Subcutaneous adipose tissue (tissue), 4 donors: ENCODE data around the gene TCIRG1. TPM values are rescaled to one million over a fixed set of nuclear protein-coding genes. Genes with fewer than 3 reads are reported as not detected.

ENCODE experiments used
- CTCF ChIP-seq: fragments of 450-650 bp; IDR thresholded peaks from one replicate; pipeline ENCODE4 v1.5.1; 2016; ENCODE audit warnings: low read depth, mild to moderate bottlenecking, control low read depth, antibody characterized with exemption, moderate library complexity
- total RNA-seq, 4 donors: library from RNA; depleted of rRNA; stranded (reverse); fragments of >200 nt; gene quantifications; one replicate each; pipeline ENCODE4 v1.1.0, GENCODE V29; 2016

Gene TCIRG1
- total RNA-seq, 4 donors from 2014 or later: 56.4 to 145 (median 118) TPM

DNA sequence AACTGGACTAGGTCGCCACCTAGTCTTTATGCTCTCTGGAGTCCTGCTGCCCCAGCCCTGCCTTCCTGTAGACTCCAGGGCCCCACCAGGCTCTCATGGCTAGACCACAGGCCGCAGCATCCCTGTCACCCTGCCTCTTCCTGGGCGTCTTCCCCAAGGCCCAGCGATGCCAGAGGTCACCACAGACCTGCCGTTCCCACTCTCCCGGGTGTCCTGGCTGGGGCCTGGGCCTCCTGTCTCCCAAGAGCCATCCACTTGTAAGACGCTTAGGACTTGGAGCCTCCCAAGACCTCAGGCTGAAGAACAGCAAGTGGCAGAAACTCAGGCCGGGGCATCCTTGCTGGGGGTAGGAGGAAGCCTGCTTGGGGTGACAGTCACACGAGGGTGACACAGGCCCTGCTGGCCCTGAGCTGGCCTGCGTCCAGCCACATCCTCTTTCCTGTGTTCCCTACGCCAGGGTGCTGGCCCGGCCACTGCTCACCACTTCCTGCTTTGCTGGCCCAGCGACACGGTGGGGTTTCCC is 2.0 kb upstream of the TCIRG1 start:
- no peak for TF ChIP-seq CTCF

- no peak for TF ChIP-seq CTCF
Measured at GRCh38 chr11:68037411-68038225, 1.2 kb upstream of the TCIRG1 start.

DNA sequence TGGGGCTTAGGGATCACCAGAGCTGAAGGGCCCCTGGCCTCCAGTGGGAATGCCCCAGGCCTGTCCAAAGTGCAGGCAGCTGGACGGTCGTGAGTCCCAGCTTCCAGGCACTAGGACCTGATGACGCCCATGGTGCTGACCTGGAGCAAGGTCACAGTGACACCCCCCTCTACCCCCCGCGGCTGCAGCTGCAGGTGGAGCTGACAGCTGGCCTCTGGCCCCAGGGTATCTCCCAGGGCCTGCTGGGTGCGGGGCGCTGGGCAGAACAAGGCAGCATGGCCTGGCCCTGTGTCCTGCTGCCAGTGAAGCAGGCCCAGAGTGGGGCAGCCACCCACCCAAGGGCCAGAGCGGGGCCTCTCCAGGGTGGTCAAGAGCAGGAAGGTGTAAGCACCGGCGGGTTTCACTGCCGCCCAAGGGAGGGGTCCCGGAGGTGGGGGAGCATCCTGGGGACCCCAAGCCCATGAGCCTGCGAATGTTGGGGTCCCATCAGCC is 553 bp upstream of the TCIRG1 start:
- TF ChIP-seq CTCF: no peak

- TF ChIP-seq CTCF: no peak
Measured at GRCh38 chr11:68039526-68040086, 781 bp downstream of the TCIRG1 start.

- no peak for TF ChIP-seq CTCF
Measured at GRCh38 chr11:68040101-68040956, 1.5 kb downstream of the TCIRG1 start.

DNA sequence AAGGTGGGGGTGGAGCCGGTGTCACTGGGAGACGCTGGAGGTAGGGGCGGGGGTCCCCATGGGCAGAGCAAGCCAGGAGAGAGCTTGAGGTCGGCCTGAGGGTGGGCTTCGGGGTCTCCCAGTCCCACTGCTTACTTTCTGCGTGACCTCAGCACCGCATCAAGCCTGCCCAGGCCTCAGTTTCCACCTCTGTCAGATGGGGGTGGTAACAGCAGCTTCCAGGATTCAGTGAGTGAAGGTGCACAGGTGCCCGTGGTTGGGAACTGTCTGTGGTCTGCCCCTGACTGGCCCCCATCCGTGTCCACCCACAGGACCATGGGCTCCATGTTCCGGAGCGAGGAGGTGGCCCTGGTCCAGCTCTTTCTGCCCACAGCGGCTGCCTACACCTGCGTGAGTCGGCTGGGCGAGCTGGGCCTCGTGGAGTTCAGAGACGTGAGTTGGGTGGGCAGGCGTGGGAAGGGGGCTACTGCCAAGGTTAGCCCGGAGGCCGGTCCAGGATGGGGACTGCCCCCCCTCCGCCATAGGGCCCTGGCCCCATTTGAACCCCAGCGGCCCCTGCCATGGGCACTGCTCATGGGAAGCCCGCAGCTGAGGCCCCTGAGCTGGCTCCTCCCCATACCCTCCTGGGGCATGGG is 2.2 kb downstream of the TCIRG1 start:
- no peak for TF ChIP-seq CTCF
